ENCODE data around the gene LUC7L3.
"Not testable (repeated sequence)": the region's sequence is repeated elsewhere in the genome, so short reads cannot be mapped to it uniquely, and the experiment has no call there.

- TF ChIP-seq, protein P1, sequence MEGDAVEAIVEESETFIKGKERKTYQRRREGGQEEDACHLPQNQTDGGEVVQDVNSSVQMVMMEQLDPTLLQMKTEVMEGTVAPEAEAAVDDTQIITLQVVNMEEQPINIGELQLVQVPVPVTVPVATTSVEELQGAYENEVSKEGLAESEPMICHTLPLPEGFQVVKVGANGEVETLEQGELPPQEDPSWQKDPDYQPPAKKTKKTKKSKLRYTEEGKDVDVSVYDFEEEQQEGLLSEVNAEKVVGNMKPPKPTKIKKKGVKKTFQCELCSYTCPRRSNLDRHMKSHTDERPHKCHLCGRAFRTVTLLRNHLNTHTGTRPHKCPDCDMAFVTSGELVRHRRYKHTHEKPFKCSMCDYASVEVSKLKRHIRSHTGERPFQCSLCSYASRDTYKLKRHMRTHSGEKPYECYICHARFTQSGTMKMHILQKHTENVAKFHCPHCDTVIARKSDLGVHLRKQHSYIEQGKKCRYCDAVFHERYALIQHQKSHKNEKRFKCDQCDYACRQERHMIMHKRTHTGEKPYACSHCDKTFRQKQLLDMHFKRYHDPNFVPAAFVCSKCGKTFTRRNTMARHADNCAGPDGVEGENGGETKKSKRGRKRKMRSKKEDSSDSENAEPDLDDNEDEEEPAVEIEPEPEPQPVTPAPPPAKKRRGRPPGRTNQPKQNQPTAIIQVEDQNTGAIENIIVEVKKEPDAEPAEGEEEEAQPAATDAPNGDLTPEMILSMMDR (IDR thresholded peaks at IDR 0.05), result not testable (repeated sequence)
- TF ChIP-seq POLR2A (IDR thresholded peaks at IDR 0.05), result not testable (repeated sequence)
Observed at GRCh38 chr17:50804749-50805475, 85.5 kb downstream of the LUC7L3 start.
